GM10847 (cell line): ENCODE measurements around the gene PXN.

ENCODE experiments used
- POLR2A ChIP-seq: IDR thresholded peaks from 2 replicates; pipeline ENCODE4 v1.6.1; 2011; ENCODE audit not compliant: insufficient read length; ENCODE audit errors: extremely low read depth

PXN gene

DNA sequence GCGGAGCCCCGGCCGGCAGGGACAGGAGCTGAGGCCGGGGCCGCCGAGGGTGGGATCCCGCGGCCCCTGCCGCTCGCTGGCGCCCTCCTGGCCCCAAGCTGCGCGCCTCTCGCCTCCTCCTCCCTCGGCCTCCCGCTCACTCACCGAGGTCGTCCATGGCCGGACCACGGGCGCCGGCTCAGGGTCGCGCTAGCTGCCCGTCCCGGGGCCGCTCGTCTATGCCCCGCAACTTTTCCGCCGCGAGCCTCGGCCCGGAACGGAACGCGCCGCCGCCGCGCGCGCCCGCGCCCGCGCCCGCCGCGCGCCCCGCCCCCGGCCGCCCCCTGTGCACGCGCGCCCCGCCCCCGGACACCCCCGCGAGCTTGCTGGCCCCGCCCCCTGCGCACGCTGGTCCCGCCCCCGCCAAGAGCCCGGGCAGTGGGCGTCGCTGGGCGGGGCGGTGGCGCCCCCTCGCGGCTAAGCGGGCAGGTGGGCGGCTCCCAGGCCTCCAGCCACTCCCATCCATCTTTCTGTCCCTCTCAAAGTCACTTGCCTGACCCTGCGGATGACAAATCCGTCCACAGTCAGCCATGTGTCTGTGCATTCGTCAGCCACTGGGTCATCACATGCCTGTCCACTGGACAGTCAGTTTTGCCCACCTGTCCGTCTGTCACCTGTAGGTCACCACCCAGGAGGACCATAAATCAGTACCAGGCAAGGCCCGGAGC lies at the start of gene PXN:
Gene PXN, minus strand, starts transcription at position 258 of the 707 bp plus-strand sequence. Its CDS starts 101 bp downstream, at position 157.
- TF ChIP-seq POLR2A, result peak; percentile 28

DNA sequence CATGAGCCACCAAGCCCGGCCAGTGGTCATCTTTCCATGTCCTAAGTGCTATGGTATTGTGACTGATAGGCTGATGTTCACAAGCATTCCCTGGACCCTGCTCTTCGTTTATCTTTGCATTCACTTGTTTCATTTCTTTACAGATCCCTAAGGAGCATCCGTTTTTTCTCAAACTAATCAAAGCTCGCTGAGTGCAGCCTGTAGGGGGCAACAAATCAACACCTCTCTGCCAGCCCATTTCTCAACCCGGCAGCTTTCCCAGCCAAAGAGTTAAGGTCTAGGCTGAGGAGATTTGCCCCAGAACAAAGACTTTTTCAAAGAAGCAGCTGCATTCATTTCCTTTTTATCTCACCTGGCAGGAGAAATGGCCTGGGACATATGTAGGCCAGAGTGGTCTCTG lies 48.7 kb upstream of the PXN start:
- no peak for TF ChIP-seq POLR2A

DNA sequence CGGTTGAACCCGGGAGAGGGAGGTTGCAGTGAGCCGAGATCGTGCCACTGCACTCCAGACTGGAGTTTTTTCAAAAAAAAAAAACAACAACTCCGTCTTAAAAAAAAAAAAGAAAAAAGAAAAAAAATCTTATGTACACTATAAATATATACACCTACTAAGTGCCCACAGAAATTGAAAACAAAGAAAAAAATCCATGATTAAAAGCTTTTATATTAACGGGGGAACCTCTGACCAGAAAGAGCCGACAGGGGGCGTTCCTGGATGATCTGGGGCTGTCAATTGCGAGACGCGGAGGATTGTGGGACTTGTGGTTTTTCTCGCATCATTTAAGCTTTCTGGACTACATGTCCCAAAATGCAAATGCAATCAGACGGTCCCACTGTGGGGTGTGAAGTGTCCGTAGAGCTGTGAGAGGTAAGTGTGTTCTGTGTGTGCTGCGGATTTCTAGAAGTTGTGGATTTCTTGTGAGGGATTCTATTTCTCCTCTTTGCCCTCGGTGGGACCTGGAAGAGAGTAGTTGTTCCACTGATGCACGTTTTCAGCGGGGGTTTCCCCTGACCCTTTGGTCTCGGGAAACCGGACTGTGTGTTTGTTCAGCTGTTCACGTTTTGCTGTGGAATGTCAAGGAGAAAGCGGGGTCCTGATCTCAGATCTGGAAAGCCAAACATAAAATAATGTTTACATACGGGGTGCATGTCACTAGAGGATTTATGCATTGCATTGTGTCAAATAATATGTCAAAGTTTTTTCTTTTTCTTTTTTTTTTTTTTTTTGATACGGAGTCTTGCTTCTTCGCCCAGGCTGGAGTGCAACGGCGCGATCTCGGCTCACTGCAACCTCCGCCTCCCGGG lies 36.7 kb upstream of the PXN start, which contains the start of gene SIRT4:
Gene SIRT4, plus strand, starts transcription at position 360 of the 854 bp plus-strand sequence. CDS start 1,241 bp downstream, outside the sequence.
- TF ChIP-seq POLR2A, result no peak

DNA sequence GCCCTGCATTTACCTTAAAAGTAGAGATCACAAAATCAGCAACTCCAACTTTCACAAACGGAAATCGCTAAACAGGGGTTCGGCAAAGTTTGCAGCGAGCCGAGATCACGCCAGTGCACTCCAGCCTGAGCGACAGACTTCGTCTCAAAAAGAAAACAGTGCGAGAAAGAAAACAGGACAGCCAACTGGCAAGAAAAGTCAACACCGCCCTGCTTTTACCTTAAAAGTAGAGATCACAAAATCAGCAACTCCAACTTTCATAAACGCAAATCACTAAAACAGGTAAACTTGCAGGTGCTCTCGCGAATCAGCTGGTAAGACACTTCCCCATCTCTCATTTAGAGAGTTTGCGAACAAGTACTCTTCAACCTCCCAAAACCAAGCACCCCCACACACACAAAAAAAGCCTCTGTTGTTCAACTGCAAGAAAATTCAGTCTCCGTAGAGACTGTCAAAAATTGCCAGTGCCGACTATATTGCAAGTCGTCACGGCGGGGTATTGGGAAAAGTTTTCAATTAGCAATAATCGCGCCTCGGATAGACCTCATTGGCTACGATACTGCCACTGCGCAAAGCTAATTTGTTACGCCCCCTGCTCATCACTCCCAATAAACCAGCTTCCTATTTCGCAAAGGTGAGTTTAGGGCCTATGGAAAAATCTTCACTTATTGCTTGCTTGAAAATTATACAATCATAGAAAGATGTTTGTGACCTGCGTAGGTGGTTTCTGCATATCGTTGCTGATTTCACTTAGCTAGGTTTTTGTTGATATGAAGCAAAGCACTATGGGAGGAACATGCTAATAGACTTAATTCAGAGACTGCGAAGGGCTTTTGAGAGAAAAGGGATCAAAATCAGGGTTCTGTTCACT lies 27.4 kb upstream of the PXN start, which contains the start of gene RNU4-1:
Gene RNU4-1, minus strand, starts transcription at position 577 of the 871 bp plus-strand sequence.
- TF ChIP-seq POLR2A, result peak; percentile 99

DNA sequence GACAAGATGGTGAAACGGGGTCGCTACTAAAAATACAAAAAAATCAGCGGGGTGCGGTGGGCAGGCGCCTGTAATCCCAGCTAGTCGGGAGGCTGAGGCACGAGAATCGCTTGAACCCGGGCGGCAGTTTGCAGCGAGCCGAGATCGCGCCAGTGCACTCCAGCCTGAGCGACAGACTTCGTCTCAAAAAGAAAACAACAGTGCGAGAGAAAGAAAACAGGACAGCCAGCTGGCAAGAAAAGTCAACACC lies 26.8 kb upstream of the PXN start:
- TF ChIP-seq POLR2A, result no peak

DNA sequence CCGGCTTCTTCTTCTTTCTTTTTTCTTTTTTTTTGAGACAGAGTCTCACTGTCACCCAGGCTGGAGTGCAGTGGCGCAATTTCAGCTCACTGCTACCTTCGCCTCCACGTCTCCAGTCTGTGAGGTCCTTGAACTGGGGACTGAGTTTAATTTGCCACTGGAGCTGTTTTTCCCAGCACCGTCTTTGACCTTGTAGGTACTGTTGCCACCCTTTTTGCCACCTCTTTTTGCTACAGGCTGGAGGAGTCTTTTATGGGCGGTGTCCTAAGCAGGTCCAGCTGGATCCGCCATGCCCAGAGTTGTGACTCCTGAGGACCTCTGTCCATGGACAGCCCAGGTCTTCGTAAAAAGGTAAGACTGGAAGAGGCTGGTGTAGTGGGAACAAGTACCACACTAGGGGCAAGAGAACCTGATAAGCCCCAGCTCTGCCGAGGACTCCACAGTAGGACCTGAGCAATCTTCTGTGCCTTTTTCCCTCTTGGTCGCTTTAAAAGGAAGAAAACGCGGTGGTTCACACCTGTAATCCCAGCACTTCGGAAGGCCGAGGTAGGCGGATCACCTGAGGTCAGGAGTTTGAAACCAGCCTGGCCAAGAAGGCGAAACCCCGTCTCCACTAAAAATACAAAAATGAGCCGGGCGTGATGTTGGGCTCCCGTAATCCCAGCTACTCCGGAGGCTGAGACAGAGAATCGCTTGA lies 25.2 kb upstream of the PXN start:
- TF ChIP-seq POLR2A, result no peak

DNA sequence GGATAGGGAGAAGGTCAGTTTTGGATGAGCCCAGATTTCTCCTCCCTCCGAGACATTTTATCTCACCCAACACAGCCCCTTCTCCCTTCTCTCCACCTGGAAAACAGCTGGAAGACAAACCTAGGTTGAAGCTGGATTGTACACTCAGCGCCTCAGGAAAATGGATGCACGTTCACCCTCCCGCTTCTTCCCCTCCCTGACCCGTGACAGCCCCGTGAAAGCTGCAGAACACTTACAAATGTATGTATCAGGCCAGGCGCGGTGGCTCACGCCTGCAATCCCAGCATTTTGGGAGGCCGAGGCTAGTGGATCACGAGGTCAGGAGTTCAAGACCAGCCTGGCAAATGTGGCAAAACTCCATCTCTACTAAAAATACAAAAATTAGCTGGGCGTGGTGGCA lies 22.0 kb upstream of the PXN start:
- TF ChIP-seq POLR2A, result no peak

DNA sequence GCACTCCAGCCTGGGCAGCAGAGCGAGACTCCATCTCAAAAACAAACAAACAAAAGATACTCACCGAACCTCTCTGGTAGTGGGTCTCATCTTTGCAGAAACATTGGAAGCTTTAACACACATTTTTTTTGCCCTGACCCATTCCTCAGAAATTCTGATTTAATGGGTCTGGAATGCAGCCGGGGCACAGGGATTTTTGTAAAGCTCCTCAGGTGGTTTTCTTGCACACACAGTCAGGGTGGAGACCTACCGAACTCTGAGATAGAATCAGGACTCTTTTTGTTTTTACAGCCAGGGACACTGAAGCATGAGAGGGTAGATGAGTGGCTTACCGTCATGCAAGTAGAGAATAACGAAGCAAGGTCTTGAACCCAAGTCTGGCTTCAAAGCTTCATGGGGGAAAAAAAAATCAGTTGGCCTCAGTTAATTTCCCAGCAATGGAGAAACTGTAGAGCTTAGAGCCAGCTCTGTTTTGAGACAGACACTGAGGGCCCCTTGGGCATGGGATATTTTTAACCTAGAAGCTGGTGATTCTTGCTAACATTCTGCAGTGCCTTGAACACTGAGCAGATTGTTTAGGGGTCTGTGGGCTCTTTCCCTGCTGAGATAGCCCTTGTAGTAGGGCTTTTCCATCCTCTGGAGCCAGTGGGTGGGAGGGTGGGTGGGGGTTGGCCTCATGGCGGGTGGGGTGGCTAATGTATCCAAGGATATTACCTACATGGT lies 21.4 kb upstream of the PXN start:
- TF ChIP-seq POLR2A, result no peak

DNA sequence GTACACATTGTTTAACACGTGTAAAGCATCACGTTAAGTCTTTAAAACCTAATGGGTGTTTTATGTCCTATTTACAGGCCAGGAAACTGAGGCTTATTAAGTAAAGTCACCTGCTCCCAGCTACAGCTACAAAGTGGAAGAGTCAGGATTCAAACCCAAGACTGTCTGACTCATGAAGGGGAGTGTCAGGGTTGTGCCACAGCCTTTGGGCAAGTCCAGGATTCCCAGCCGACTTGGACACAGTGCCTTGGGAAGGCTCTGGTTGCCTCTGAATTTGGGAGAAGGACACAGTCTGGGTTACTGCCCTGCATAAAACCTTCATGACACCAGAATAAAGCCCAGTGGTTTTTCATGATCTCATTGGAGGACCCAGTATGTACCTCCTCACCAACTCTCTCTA lies 18.9 kb upstream of the PXN start:
- no peak for TF ChIP-seq POLR2A

DNA sequence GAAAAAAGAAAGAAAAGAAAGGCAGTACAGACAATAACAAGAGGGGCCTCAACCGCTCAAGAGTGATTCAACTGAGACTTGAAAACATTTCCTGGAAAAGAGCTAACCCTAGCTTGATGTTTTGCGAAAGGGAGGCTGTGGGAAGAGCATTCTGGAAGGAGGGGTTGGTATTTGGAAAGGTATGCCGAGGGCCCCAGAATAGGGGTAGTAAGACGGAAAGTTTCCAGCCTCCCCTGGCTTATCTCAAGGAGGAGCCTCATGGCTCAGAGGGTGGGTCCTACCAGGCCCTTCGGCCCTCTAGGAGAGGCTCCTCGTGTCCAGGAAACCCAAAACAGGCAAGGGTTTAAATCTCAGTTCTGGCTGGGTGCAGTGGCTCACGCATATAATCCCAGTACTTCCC lies 17.8 kb upstream of the PXN start:
- TF ChIP-seq POLR2A, result no peak

DNA sequence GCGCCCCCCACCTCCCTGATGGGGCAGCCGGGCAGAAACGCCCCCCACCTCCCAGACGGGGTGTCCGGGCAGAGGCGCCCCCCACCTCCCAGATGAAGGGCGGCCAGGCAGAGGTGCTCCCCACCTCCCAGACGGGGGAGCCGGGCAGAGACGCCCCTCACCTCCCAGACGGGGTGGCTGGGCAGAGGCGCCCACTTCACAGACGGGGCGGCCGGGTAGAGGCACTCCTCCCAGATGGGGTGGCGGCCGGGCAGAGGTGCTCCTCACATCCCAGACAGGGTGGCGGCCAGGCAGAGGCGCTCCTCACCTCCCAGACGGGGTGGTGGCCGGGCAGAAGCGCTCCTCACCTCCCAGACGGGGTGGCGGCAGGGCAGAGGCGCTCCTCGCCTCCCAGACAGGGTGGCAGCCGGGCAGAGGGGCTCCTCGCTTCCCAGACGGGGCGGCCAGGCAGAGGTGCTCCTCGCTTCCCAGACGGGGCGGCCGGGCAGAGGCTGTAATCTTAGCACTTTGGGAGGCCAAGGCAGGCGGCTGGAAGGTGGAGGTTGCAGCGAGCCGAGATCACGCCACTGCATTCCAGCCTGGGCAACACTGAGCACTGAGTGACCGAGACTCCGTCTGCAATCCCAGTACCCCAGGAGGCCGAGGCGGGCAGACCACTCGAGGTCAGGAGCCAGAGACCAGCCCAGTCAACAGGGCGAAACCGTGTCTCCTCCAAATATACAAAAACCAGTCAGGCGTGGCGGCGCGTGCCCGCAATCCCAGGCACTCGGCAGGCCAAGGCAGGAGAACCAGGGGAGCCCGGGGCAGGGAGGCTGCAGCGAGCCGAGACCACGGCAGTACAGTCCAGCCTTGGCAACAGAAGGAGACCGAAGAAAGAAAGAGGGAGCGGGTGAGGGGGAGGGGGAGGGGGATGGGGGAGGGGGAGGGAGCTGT lies 12.9 kb upstream of the PXN start:
- TF ChIP-seq POLR2A, result no peak

DNA sequence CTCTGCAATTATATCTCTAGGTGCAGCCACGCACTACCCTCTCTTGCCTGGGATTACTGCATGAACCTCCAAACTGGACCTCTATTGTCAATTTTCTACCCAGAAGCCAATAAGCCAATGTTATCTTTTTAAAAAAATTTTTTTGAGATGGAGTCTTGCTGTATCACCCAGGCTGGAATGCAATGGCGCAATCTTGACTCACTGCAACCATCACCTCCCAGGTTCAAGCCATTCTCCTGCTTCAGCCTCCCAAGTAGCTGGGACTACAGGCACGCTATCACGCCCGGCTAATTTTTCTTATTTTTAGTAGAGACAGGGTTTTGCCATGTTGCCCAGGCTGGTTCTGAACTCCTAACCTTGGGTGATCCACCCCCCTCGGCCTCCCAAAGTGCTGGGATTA lies 11.2 kb upstream of the PXN start:
- TF ChIP-seq POLR2A, result no peak

DNA sequence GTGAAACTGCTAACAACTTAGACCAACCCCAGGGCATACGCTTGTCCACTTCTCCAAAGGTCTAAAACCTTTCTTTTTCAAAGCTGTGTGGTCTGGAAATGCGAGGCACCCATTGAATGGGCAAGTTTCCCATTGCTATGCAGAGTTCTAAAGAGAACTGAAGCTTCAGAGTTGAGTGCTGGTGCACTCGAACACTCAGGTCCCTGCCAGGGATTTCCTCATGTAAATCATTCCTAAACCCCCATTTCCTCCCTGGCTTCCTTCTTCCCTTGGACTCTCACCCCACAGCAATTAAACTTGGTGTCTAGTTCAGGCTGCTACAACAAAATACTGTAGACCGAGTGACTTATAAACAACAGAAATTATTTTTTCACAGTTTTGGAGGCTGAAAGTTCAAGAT lies 2.2 kb upstream of the PXN start:
- TF ChIP-seq POLR2A, result no peak
